BLaER1 treated with 17β-estradiol and CSF1 and Interleukin-3, amounts not matched to agents 10 nM and 100 nM (cell line): ENCODE measurements around the gene CFAP119.
A peak's percentile ranks its signal among the peaks of the same experiment; 100 is the strongest.

ENCODE experiments used
- H3K27ac ChIP-seq, 11 experiments: shearing (Covaris generic); formaldehyde crosslinking; 2 replicates each; pipeline ENCODE4 v1.8.1; 2022
- H3K27me3 ChIP-seq, 11 experiments: shearing (Covaris generic); formaldehyde crosslinking; 2 replicates each; pipeline ENCODE4 v1.8.1; 2022
- H3K36me3 ChIP-seq, 11 experiments: shearing (Covaris generic); formaldehyde crosslinking; 2 replicates each; pipeline ENCODE4 v1.8.1; 2022
- H3K4me1 ChIP-seq, 10 experiments: shearing (Covaris generic); formaldehyde crosslinking; 2 replicates each; pipeline ENCODE4 v1.8.1; 2022
- H3K4me2 ChIP-seq, 11 experiments: shearing (Covaris generic); formaldehyde crosslinking; 2 replicates each; pipeline ENCODE4 v1.8.1; 2022
- H3K4me3 ChIP-seq, 10 experiments: shearing (Covaris generic); formaldehyde crosslinking; 2 replicates each; pipeline ENCODE4 v1.8.1; 2022
- H3K9ac ChIP-seq, 11 experiments: shearing (Covaris generic); formaldehyde crosslinking; 2 replicates each; pipeline ENCODE4 v1.8.1; 2022
- H3K9me3 ChIP-seq, 11 experiments: shearing (Covaris generic); formaldehyde crosslinking; replicated peaks in 1 of 11; 2 replicates each; pipeline ENCODE4 v1.8.1; 2022
- H4K20me1 ChIP-seq, 11 experiments: shearing (Covaris generic); formaldehyde crosslinking; 2 replicates each; pipeline ENCODE4 v1.8.1; 2022
- Cebpa-rat ChIP-seq, 11 experiments: shearing (Covaris generic); IDR thresholded peaks; 2 replicates each; pipeline ENCODE4 v1.8.1; 2022

Gene CFAP119

GRCh38 chr16:30750201-30750600 lies 11.7 kb downstream of the CFAP119 start:
- Histone ChIP-seq H3K36me3 (peaks cover 43 to 70% (median 53%) of the 10 kb centered on the region in 11 experiments), H3K27me3 (no peaks in the 10 kb centered on the region), H3K4me3 (0 out of 20 replicates have a peak overlapping the region, but pooled peaks of 1 of the 10 experiments have one; percentile 4), H3K9ac (peak overlapping the region in 1 of 11 experiments; percentile 9; a peak in 1 of 22 replicates), H3K9me3 (no peaks in the 10 kb centered on the region), H4K20me1 (peaks cover 0 to 27% (median 6%) of the 10 kb centered on the region in 11 experiments; a peak in 9 of 22 replicates), H3K27ac (no peak overlapping the region), H3K4me1 (peaks cover 11 to 26% (median 18%) of the 10 kb centered on the region in 10 experiments), H3K4me2 (peak overlapping the region in 8 of 11 experiments; percentile 60 to 79 (median 72); a peak in 7 of 22 replicates)
- TF ChIP-seq Cebpa-rat (IDR thresholded peaks at IDR 0.05) = no peak

DNA sequence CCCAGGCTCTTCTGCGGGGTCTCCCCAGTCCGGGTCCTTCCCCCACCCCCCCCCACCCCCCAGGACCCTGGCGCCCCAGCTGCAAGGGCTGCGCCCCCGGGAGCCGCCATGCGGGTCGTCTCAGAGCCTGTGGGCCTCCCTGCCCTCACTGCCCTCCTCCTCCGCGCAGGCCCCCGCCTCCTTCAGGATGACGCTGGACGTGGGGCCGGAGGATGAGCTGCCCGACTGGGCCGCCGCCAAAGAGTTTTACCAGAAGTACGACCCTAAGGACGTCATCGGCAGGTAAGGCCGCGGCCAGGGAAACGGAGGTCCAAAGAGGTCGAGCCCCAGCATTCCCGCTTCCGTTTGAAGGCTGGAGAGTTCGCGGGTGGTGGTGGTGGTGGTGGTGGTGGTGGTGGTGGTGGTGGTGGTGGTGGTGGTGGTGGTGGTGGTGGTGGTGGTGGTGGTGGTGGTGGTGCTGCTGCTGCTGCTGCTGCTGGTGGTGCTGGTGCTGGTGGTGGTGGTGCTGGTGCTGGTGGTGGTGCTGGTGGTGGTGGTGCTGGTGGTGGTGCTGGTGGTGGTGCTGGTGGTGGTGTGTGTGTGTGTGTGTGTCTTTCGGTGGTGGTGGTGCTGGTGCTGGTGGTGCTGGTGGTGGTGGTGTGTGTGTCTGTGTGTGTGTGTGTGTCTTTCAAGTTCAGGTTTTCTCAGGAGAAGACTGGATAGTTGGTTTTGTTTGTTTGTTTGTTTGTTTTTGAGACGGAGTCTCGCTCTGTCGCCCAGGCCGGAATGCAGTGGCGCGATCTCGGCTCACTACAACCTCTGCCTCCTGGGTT lies 13.0 kb downstream of the CFAP119 start:
- Histone ChIP-seq H3K36me3 (peaks cover 41 to 70% (median 53%) of the 10 kb centered on the region in 11 experiments), H3K27ac (peak overlapping the region in 7 of 11 experiments; percentile 62 to 86 (median 77); a peak in 15 of 22 replicates), H3K4me3 (peak overlapping the region; percentile 57 to 83 (median 69)), H4K20me1 (peaks cover 0 to 27% (median 6%) of the 10 kb centered on the region in 11 experiments; a peak in 9 of 22 replicates), H3K9ac (peak overlapping the region; percentile 57 to 82 (median 77)), H3K4me1 (peaks cover 11 to 26% (median 18%) of the 10 kb centered on the region in 10 experiments), H3K4me2 (peak overlapping the region; percentile 57 to 87 (median 74)), H3K9me3 (no peaks in the 10 kb centered on the region), H3K27me3 (no peaks in the 10 kb centered on the region)
- TF ChIP-seq Cebpa-rat (IDR thresholded peaks at IDR 0.05) = no peak

DNA sequence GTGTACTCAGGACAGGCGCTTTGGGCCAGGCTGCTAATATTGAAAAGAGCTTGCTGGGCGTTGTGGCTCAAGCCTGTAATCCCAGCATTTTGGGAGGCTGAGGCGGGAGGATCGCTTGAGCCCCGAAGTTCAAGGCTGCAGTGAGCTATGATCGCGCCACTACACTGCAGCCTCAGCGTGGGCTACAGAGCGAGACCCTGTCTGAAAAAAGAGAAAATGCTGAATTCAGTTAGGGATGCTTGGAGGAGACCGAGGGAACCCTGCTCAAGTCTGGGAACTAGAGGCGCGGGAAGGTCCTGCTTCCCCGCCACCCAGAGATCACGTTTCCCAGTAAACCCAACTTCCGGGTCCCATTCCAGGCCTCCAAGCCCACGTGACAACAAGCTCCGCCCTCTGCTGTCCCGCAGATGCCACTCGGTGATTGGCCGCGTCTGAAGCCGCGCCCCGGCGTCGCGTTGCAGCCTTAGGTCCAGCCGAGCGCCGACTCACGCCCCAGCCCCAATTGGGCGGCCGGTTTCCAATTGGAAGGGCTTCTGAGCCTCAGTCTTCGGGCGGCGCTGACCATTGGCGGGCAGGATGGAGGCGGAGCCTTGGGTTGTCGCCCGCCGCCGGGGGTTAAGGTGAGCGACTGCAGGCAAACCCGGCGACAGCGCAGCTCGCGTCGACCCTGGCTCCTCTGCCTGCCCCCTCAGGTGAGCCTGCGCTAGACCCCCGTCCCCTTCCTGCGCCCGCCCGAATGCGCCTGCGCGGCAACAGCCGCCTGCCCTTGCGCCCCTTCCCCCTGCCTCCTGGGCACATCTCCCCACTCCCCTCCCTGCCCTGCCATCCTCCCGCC lies 13.8 kb downstream of the CFAP119 start, which contains the start of gene PHKG2:
Gene PHKG2 (plus strand): TSS at position 627 of the 835 bp plus-strand sequence. CDS start 396 bp downstream, outside the sequence.
- Histone ChIP-seq H3K4me3 (peak within 1 kb of the TSS; percentile 57 to 83 (median 69)), H3K9me3 (no peaks in the 10 kb centered on the region), H3K27ac (peak within 1 kb of the TSS; percentile 66 to 86 (median 79)), H3K9ac (peak within 1 kb of the TSS; percentile 57 to 82 (median 77)), H4K20me1 (peaks cover 0 to 23% (median 6%) of the 10 kb centered on the region in 11 experiments; a peak in 9 of 22 replicates), H3K36me3 (peaks cover 41 to 70% (median 53%) of the 10 kb centered on the region in 11 experiments), H3K4me2 (peak within 1 kb of the TSS; percentile 70 to 88 (median 75)), H3K4me1 (peaks cover 11 to 26% (median 18%) of the 10 kb centered on the region in 10 experiments), H3K27me3 (no peaks in the 10 kb centered on the region)
- TF ChIP-seq Cebpa-rat (IDR thresholded peaks at IDR 0.05) = no peak

DNA sequence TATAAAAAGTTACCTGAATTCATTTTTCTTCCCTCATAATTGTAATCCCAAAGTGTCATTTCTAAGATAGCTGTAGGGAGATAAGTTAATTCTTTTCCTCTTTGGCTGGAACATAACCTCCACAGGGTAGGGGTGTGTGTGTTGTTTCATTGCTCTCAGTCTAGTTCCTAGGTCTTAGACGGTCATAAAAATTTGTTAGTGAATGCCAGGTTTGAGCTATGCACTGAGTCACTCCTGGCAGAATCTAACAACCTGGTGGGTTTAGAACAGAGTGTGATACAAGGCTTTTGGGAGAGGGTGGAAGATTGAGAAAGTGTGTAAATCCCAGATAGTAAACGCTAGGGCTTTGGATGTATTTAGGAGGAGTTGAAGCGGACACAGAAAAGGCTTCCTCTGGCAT lies 14.5 kb downstream of the CFAP119 start:
- peaks cover 42 to 70% (median 53%) of the 10 kb centered on the region in 11 experiments for H3K36me3 ChIP-seq
- H3K27me3 ChIP-seq = no peaks in the 10 kb centered on the region
- peaks cover 0 to 23% (median 6%) of the 10 kb centered on the region in 11 experiments; a peak in 8 of 22 replicates for H4K20me1 ChIP-seq
- no peaks in the 10 kb centered on the region for H3K9me3 ChIP-seq
- H3K4me1 ChIP-seq = peaks cover 11 to 26% (median 18%) of the 10 kb centered on the region in 10 experiments
- peak overlapping the region; percentile 57 to 82 (median 77) for H3K9ac ChIP-seq
- TF ChIP-seq Cebpa-rat (IDR thresholded peaks at IDR 0.05) = no peak
- peak overlapping the region; percentile 66 to 86 (median 79) for H3K27ac ChIP-seq
- H3K4me2 ChIP-seq = peak overlapping the region; percentile 65 to 88 (median 75)
- peak overlapping the region in 9 of 10 experiments; percentile 57 to 83 (median 69); a peak in 15 of 20 replicates for H3K4me3 ChIP-seq

GRCh38 chr16:30746638-30747175 lies 15.2 kb downstream of the CFAP119 start:
- Histone ChIP-seq H3K4me3 (no peak overlapping the region), H3K4me1 (peaks cover 11 to 27% (median 18%) of the 10 kb centered on the region in 10 experiments), H3K27ac (no peak overlapping the region), H4K20me1 (peaks cover 0 to 25% (median 6%) of the 10 kb centered on the region in 11 experiments; a peak in 9 of 22 replicates), H3K27me3 (no peaks in the 10 kb centered on the region), H3K36me3 (peaks cover 43 to 71% (median 54%) of the 10 kb centered on the region in 11 experiments), H3K4me2 (peak overlapping the region in 2 of 11 experiments; percentile 65 to 81; a peak in 2 of 22 replicates), H3K9me3 (no peaks in the 10 kb centered on the region), H3K9ac (no peak overlapping the region)
- TF ChIP-seq Cebpa-rat (IDR thresholded peaks at IDR 0.05) = no peak

- H3K4me1 ChIP-seq = peaks cover 10 to 43% (median 24%) of the 10 kb centered on the region in 10 experiments
- no peak overlapping the region for H3K9ac ChIP-seq
- no peaks in the 10 kb centered on the region for H3K9me3 ChIP-seq
- H3K4me3 ChIP-seq = no peak overlapping the region
- H3K36me3 ChIP-seq = peaks cover 38 to 71% (median 56%) of the 10 kb centered on the region in 11 experiments
- H4K20me1 ChIP-seq = peaks cover 0 to 27% (median 14%) of the 10 kb centered on the region in 11 experiments; a peak in 14 of 22 replicates
- no peak for TF ChIP-seq Cebpa-rat (IDR thresholded peaks at IDR 0.05)
- no peaks in the 10 kb centered on the region for H3K27me3 ChIP-seq
- H3K4me2 ChIP-seq = no peak overlapping the region
- no peak overlapping the region for H3K27ac ChIP-seq
Observed at GRCh38 chr16:30745082-30745481, 16.8 kb downstream of the CFAP119 start.

- peaks cover 45 to 76% (median 64%) of the 10 kb centered on the region in 11 experiments for H3K36me3 ChIP-seq
- H3K4me2 ChIP-seq = no peak overlapping the region
- H3K9me3 ChIP-seq = no peaks in the 10 kb centered on the region
- peaks cover 0 to 27% (median 15%) of the 10 kb centered on the region in 11 experiments; a peak in 16 of 22 replicates for H4K20me1 ChIP-seq
- H3K4me1 ChIP-seq = peaks cover 1 to 43% (median 18%) of the 10 kb centered on the region in 10 experiments; a peak in 18 of 20 replicates
- no peak for TF ChIP-seq Cebpa-rat (IDR thresholded peaks at IDR 0.05)
- 0 out of 22 replicates have a peak overlapping the region, but pooled peaks of 2 of the 11 experiments have one; percentile 16 to 22 for H3K9ac ChIP-seq
- H3K27me3 ChIP-seq = no peaks in the 10 kb centered on the region
- no peak overlapping the region for H3K4me3 ChIP-seq
- H3K27ac ChIP-seq = no peak overlapping the region
Observed at GRCh38 chr16:30744183-30744582, 17.7 kb downstream of the CFAP119 start.

DNA sequence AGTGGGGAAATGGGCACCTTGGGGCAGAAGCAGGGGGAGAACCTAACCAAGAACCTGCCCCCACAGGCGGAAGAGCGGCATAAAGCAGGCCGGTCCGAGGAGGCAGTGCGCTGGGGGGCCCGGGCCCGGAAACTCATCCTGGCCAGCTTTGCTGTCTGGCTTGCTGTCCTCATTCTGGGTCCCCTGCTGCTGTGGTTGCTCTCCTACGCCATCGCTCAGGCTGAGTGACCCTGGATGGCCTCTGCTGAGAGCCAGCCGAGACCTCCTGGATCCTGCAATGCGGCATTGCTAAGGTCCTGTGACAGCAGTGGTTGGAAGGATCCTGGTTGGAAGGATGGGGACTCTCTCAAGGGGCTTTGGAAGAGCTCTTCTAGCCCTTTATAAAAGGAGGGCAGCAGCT lies 18.1 kb downstream of the CFAP119 start:
- H3K4me3 ChIP-seq = no peak overlapping the region
- peaks cover 0 to 32% (median 19%) of the 10 kb centered on the region in 11 experiments; a peak in 17 of 22 replicates for H4K20me1 ChIP-seq
- no peaks in the 10 kb centered on the region for H3K9me3 ChIP-seq
- H3K27ac ChIP-seq = no peak overlapping the region
- TF ChIP-seq Cebpa-rat (IDR thresholded peaks at IDR 0.05) = no peak
- 0 out of 22 replicates have a peak overlapping the region, but pooled peaks of 1 of the 11 experiments have one; percentile 22 for H3K9ac ChIP-seq
- no peaks in the 10 kb centered on the region for H3K27me3 ChIP-seq
- H3K4me1 ChIP-seq = peaks cover 0 to 43% (median 17%) of the 10 kb centered on the region in 10 experiments; a peak in 14 of 20 replicates
- no peak overlapping the region for H3K4me2 ChIP-seq
- H3K36me3 ChIP-seq = peaks cover 50 to 80% (median 68%) of the 10 kb centered on the region in 11 experiments
